ENCODE results near the gene PPIP5K2. TPM values are rescaled to one million over a fixed set of nuclear protein-coding genes. Genes with fewer than 3 reads are reported as not detected.

Gene PPIP5K2
- total RNA-seq, 1 experiment from 2014 or later: 35.5 TPM

DNA sequence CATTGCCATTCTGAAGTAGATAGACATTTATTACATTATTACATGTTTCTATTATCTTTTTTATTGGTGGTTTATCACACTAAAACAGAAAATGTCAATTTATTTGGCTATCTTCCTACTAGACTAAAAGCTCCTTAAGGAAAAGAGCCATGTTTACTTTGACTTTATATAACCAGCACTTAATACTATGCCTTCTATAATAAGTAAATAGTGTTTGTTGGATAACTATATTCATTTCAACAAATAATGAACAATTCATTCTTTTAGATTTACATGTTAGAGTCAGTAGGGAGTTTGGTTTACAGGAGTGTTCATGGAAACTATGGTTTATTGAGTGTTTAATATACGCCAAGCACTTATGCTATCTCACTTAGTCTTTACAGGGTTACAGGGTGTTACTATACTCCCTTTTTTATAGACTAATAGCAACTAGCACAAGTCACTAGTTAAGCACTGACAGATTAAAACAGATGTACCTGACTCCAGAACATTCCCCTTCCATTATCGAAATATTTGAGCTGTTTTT lies 7.3 kb downstream of the PPIP5K2 start:
- no TSS peak for BruUV-seq (replicated peaks)
- Histone ChIP-seq H3K36me3 (ENCODE audit: low read depth) (no peaks in the 10 kb centered on the region), H3K4me3 (no peak overlapping the region), H3K79me2 (ENCODE audit: low read depth) (peaks cover 9% of the 10 kb centered on the region; the same call in 1 of the 2 replicates), H3K4me1 (replicated peaks; ENCODE audit: insufficient read depth) (no peaks in the 10 kb centered on the region), H3K27ac (no peak overlapping the region), H3F3A (ENCODE audit: insufficient read depth, low read depth) (no peaks in the 10 kb centered on the region; the same call in 1 of the 2 replicates), H3K27me3 (ENCODE audit: insufficient read depth, low read depth) (no peaks in the 10 kb centered on the region), H3K4me2 (no peak overlapping the region), H3K9me2 (ENCODE audit: insufficient read depth) (no peaks in the 10 kb centered on the region), H3K9me3 (ENCODE audit: insufficient read depth, low read depth) (no peaks in the 10 kb centered on the region), H4K20me1 (ENCODE audit: insufficient read depth) (no peaks in the 10 kb centered on the region), H2AFZ (no peak overlapping the region)
- intact Hi-C loops (cut with micrococcal nuclease; ENCODE audit: unreplicated experiment): no loop called here
- DNase-seq: no peak
- ChIA-PET CTCF (no interaction called here), POLR2A (ENCODE audit: unreplicated experiment) (no interaction called here)
- no peak for TF ChIP-seq EZH2 (IDR thresholded peaks at IDR 0.05; ENCODE audit: low read depth)
- TF ChIP-seq, protein P1, sequence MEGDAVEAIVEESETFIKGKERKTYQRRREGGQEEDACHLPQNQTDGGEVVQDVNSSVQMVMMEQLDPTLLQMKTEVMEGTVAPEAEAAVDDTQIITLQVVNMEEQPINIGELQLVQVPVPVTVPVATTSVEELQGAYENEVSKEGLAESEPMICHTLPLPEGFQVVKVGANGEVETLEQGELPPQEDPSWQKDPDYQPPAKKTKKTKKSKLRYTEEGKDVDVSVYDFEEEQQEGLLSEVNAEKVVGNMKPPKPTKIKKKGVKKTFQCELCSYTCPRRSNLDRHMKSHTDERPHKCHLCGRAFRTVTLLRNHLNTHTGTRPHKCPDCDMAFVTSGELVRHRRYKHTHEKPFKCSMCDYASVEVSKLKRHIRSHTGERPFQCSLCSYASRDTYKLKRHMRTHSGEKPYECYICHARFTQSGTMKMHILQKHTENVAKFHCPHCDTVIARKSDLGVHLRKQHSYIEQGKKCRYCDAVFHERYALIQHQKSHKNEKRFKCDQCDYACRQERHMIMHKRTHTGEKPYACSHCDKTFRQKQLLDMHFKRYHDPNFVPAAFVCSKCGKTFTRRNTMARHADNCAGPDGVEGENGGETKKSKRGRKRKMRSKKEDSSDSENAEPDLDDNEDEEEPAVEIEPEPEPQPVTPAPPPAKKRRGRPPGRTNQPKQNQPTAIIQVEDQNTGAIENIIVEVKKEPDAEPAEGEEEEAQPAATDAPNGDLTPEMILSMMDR (conservative IDR thresholded peaks at IDR 0.05): no peak

DNA sequence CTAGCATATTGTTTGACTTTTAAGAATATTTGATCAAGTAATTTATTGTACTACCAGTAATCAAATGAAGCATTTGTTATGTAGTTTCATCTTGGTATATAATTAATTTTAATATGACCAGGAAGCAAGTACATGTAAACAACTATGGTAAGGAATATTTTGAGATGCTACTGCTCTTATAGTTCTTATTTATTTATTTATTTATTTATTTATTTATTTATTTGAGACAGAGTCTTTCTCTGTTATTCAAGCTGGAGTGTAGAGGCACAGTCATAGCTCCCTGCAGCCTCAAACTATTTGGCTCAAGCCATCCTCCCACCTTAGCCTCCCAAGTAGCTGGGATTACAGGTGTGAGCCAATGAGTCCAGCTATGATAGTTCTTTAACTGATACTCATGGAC lies 8.1 kb downstream of the PPIP5K2 start:
- H3K27me3 ChIP-seq (ENCODE audit: insufficient read depth, low read depth): no peaks in the 10 kb centered on the region
- H3K27ac ChIP-seq: no peak overlapping the region
- CTCF ChIA-PET: no interaction called here
- no peak overlapping the region for H3K4me2 ChIP-seq
- H3K9me3 ChIP-seq (ENCODE audit: insufficient read depth, low read depth): no peaks in the 10 kb centered on the region
- H3K79me2 ChIP-seq (ENCODE audit: low read depth): peaks cover 1% of the 10 kb centered on the region; the same call in 1 of the 2 replicates
- no TSS peak for BruUV-seq (replicated peaks)
- POLR2A ChIA-PET (ENCODE audit: unreplicated experiment): no interaction called here
- TF ChIP-seq, protein P1 (conservative IDR thresholded peaks at IDR 0.05): no peak
- TF ChIP-seq EZH2 (IDR thresholded peaks at IDR 0.05; ENCODE audit: low read depth): no peak
- no peaks in the 10 kb centered on the region; the same call in 1 of the 2 replicates for H3F3A ChIP-seq (ENCODE audit: insufficient read depth, low read depth)
- H3K4me3 ChIP-seq: no peak overlapping the region
- no peaks in the 10 kb centered on the region for H3K9me2 ChIP-seq (ENCODE audit: insufficient read depth)
- intact Hi-C loops (cut with micrococcal nuclease; ENCODE audit: unreplicated experiment): no loop called here
- H3K4me1 ChIP-seq (replicated peaks; ENCODE audit: insufficient read depth): no peaks in the 10 kb centered on the region
- no peaks in the 10 kb centered on the region for H4K20me1 ChIP-seq (ENCODE audit: insufficient read depth)
- no peak overlapping the region for H2AFZ ChIP-seq
- no peak for DNase-seq
- no peaks in the 10 kb centered on the region for H3K36me3 ChIP-seq (ENCODE audit: low read depth)

DNA sequence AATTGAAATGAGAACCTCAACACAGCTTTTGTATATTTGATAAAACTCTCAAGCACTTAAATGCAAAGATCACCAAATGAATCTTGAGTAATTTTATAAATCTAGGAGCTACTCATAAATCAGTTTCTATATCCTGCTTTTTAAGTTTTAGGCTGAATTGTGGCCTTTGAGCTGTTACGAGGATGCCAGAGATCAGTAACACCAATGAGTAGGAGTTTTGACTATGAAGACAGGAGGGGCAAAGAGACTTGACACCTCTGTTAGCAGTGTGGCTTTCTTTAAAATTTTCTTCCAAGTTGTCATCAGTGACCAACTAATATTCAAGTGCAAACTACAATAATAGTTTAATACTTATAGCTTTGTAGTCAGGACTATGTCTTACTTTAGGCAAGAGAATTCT lies 12.6 kb downstream of the PPIP5K2 start:
- Histone ChIP-seq H3K4me3 (no peak overlapping the region), H3K9me3 (ENCODE audit: insufficient read depth, low read depth) (no peaks in the 10 kb centered on the region), H4K20me1 (ENCODE audit: insufficient read depth) (no peaks in the 10 kb centered on the region), H3K4me1 (replicated peaks; ENCODE audit: insufficient read depth) (no peaks in the 10 kb centered on the region), H3K27ac (no peak overlapping the region), H3K4me2 (no peak overlapping the region), H3K36me3 (ENCODE audit: low read depth) (no peaks in the 10 kb centered on the region), H3F3A (ENCODE audit: insufficient read depth, low read depth) (no peaks in the 10 kb centered on the region; the same call in 1 of the 2 replicates), H3K9me2 (ENCODE audit: insufficient read depth) (no peaks in the 10 kb centered on the region), H3K79me2 (ENCODE audit: low read depth) (no peaks in the 10 kb centered on the region), H3K27me3 (ENCODE audit: insufficient read depth, low read depth) (no peaks in the 10 kb centered on the region), H2AFZ (no peak overlapping the region)
- no peak for DNase-seq
- intact Hi-C loops (cut with micrococcal nuclease; ENCODE audit: unreplicated experiment): loop anchor here (10.0 kb wide), 1 partner anchor 468 kb away; no protein-coding TSS in a partner anchor
- ChIA-PET POLR2A (ENCODE audit: unreplicated experiment) (no interaction called here), CTCF (no interaction called here)
- no peak for TF ChIP-seq EZH2 (IDR thresholded peaks at IDR 0.05; ENCODE audit: low read depth)
- TF ChIP-seq, protein P1 (conservative IDR thresholded peaks at IDR 0.05): no peak
- no TSS peak for BruUV-seq (replicated peaks)

Data from PC-9 (cell line).